ENCODE data around the gene ZNF512B.

DNA sequence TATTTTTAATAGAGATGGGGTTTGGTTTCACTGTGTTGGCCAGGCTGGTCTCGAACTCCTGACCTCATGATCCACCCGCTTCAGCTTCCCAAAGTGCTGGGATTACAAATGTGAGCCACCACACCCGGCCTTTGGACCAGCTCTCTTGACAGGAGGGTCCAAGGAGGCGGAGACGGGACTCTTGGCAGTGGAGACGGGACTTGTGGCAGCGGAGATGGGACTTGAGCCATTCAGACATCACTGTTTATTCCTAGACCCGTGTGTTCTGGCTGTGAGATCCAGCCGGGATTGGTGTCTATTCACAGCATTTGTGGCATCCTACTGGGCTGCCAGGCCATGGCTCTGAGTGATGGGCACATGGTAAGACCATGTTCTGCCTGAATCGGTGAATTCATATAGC, 36.8 kb upstream of the ZNF512B start:
- TF ChIP-seq, protein P1, sequence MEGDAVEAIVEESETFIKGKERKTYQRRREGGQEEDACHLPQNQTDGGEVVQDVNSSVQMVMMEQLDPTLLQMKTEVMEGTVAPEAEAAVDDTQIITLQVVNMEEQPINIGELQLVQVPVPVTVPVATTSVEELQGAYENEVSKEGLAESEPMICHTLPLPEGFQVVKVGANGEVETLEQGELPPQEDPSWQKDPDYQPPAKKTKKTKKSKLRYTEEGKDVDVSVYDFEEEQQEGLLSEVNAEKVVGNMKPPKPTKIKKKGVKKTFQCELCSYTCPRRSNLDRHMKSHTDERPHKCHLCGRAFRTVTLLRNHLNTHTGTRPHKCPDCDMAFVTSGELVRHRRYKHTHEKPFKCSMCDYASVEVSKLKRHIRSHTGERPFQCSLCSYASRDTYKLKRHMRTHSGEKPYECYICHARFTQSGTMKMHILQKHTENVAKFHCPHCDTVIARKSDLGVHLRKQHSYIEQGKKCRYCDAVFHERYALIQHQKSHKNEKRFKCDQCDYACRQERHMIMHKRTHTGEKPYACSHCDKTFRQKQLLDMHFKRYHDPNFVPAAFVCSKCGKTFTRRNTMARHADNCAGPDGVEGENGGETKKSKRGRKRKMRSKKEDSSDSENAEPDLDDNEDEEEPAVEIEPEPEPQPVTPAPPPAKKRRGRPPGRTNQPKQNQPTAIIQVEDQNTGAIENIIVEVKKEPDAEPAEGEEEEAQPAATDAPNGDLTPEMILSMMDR (IDR thresholded peaks at IDR 0.05), result no peak
- TF ChIP-seq POLR2A (IDR thresholded peaks at IDR 0.05), result no peak
